K562 treated with DMSO at 1 percent for 12 hours (cell line): ENCODE measurements around the gene IMPDH2. TPM values are rescaled to one million over a fixed set of nuclear protein-coding genes. Genes with fewer than 3 reads are reported as not detected.

Experiments used
- total RNA-seq: library from RNA; unstranded; fragments of 300-600 nt; gene quantifications from 2 replicates; pipeline ENCODE4 v1.2.3, GENCODE V29; 2022; ENCODE audit not compliant: insufficient read depth

Gene IMPDH2
- total RNA-seq, result 249 and 251 TPM in 2 replicates

GRCh38 chr3:49028673-49029562 is at the start of gene IMPDH2:
Gene IMPDH2, minus strand, starts transcription at chr3:49029398. Its CDS starts 48 bp downstream, at chr3:49029350.

GRCh38 chr3:49021813-49022687 is 7.1 kb downstream of the IMPDH2 start, which contains the start of gene NDUFAF3:
Gene NDUFAF3, plus strand, starts transcription at chr3:49022121. Its CDS starts 24 bp downstream, at chr3:49022145.

GRCh38 chr3:49017971-49018706 is 11.1 kb downstream of the IMPDH2 start, which contains the start of gene DALRD3:
Gene DALRD3, minus strand, starts transcription at chr3:49018580. Its CDS starts 16 bp downstream, at chr3:49018564.

GRCh38 chr3:49007068-49007770 is 22.0 kb downstream of the IMPDH2 start, which contains the start of gene WDR6:
Gene WDR6, plus strand, starts transcription at chr3:49007391. Its CDS starts 41 bp downstream, at chr3:49007432.

GRCh38 chr3:48989796-48990635 is 39.2 kb downstream of the IMPDH2 start, which contains the start of gene P4HTM:
Gene P4HTM, plus strand, starts transcription at chr3:48990241. Its CDS starts 16 bp downstream, at chr3:48990257.

Other genes with a start within 250 kb of the IMPDH2 start
- gene PRKAR2A, start 181.5 kb downstream of the IMPDH2 start, total RNA-seq, result 16.2 and 51.3 TPM in 2 replicates
- gene SLC25A20, start 130.5 kb downstream of the IMPDH2 start, total RNA-seq, result 12.7 and 21.9 TPM in 2 replicates
- gene ARIH2, start 110.6 kb downstream of the IMPDH2 start, total RNA-seq, result 33.9 and 67.8 TPM in 2 replicates
- 1.0 and 1.2 TPM in 2 replicates for gene P4HTM, start 39.2 kb downstream of the IMPDH2 start, total RNA-seq
- 65.3 and 89.4 TPM in 2 replicates for gene WDR6, start 22.0 kb downstream of the IMPDH2 start, total RNA-seq
- gene DALRD3, start 10.8 kb downstream of the IMPDH2 start, total RNA-seq, result 13.1 and 15.2 TPM in 2 replicates
- 23.1 and 36.9 TPM in 2 replicates for gene NDUFAF3, start 7.3 kb downstream of the IMPDH2 start, total RNA-seq
- 16.5 and 49.3 TPM in 2 replicates for gene QRICH1, start 64.7 kb upstream of the IMPDH2 start, total RNA-seq
- gene QARS1, start 75.4 kb upstream of the IMPDH2 start, total RNA-seq, result 368 and 553 TPM in 2 replicates
- gene USP19, start 91.4 kb upstream of the IMPDH2 start, total RNA-seq, result 29.2 and 56.3 TPM in 2 replicates
- 23.1 and 34.9 TPM in 2 replicates for gene LAMB2, start 103.7 kb upstream of the IMPDH2 start, total RNA-seq
- 9.9 and 11.5 TPM in 2 replicates for gene CCDC71, start 136.9 kb upstream of the IMPDH2 start, total RNA-seq
- 39.3 and 51.2 TPM in 2 replicates for gene KLHDC8B, start 142.2 kb upstream of the IMPDH2 start, total RNA-seq
- 4.9 and 8.5 TPM in 2 replicates for gene C3orf62, start 247.8 kb upstream of the IMPDH2 start, total RNA-seq